ENCODE measurements around the gene TDRD15. TPM values are rescaled to one million over a fixed set of nuclear protein-coding genes. Genes with fewer than 3 reads are reported as not detected.

The TDRD15 gene
- total and polyA plus RNA-seq, 9 of the 15 experiments (the other 6 are each of a cell fraction or from before 2014, with no cell fraction given): 0.01 to 0.22 (median 0.06) TPM; not detected in 1

GRCh38 chr2:21123473-21124393, at the start of gene TDRD15 (continued):
- TF ChIP-seq VEZF1 (CRISPR knock-in tag; IDR thresholded peaks at IDR 0.05): peak; percentile 23; the same call in 1 of the 2 replicates

GRCh38 chr2:21078296-21078695, 45.5 kb upstream of the TDRD15 start:
- H3K4me2 ChIP-seq (ENCODE audit: insufficient read depth, low read length): no peak overlapping the region
- H3K27me3 ChIP-seq (ENCODE audit: control insufficient read depth in 2 of 2, insufficient read depth in 2 of 2, low read length in 2 of 2): no peaks in the 10 kb centered on the region
- no peak for FAIRE-seq
- 0% methylated on average over 1 of the region's 1 CpG for WGBS (ENCODE audit: insufficient coverage, low coverage, missing lambda C conversion rate)
- intact Hi-C loops (cut with micrococcal nuclease) (no loop called here), in situ Hi-C loops (cut with MboI) (no loop called here)
- BruUV-seq (replicated peaks): no TSS peak
- H4K20me1 ChIP-seq (replicated peaks; ENCODE audit: control insufficient read depth, insufficient read depth, low read length): no peaks in the 10 kb centered on the region
- ATAC-seq: no peak
- H2AFZ ChIP-seq (ENCODE audit: low read depth, low read length): no peak overlapping the region
- no peak for DNase-seq (ENCODE audit: extremely low read depth in 1 of 4, low spot score in 3 of 4)
- H3K27ac ChIP-seq (ENCODE audit: extremely low read depth, low read depth, low read length): no peak overlapping the region
- ChIA-PET POLR2A (no interaction called here), CTCF (ENCODE audit: low intra/inter-chr PET ratio) (no interaction called here)
- H3K4me1 ChIP-seq (replicated peaks in 1 of 2; ENCODE audit: control insufficient read depth in 2 of 2, insufficient read depth in 2 of 2, low read length in 2 of 2): no peaks in the 10 kb centered on the region
- H3K9me3 ChIP-seq (replicated peaks; ENCODE audit: control insufficient read depth, insufficient read depth, low read depth, low read length): no peaks in the 10 kb centered on the region
- H3K36me3 ChIP-seq (ENCODE audit: control insufficient read depth, insufficient read depth, low read length): no peaks in the 10 kb centered on the region
- H3K9ac ChIP-seq (ENCODE audit: insufficient read depth in 1 of 2, low read depth in 2 of 2, low read length in 2 of 2): no peak overlapping the region
- no peak overlapping the region for H3K4me3 ChIP-seq
- H3K79me2 ChIP-seq (ENCODE audit: control insufficient read depth, insufficient read depth, low read length): no peaks in the 10 kb centered on the region
- H3K9me1 ChIP-seq (ENCODE audit: control insufficient read depth, insufficient read depth, low read length): no peaks in the 10 kb centered on the region
- TF ChIP-seq ZBTB5 (IDR thresholded peaks at IDR 0.05): no peak
- TF ChIP-seq CEBPG (CRISPR knock-in tag; IDR thresholded peaks at IDR 0.05): no peak
- TF ChIP-seq CEBPG (tag; conservative IDR thresholded peaks at IDR 0.05 in 1 of 2, IDR thresholded peaks at IDR 0.05 in 1 of 2): no peak
- no peak for TF ChIP-seq ATF3 (IDR thresholded peaks at IDR 0.05)
- TF ChIP-seq ATF3 (CRISPR knock-in tag; conservative IDR thresholded peaks at IDR 0.05): no peak
- no peak for TF ChIP-seq ZNF24 (IDR thresholded peaks at IDR 0.05)
- TF ChIP-seq MCM3 (IDR thresholded peaks at IDR 0.05): no peak
- TF ChIP-seq XRCC3 (IDR thresholded peaks at IDR 0.05): no peak
- no peak for TF ChIP-seq ZNF764 (CRISPR knock-in tag; IDR thresholded peaks at IDR 0.05; ENCODE audit: low read depth)
- TF ChIP-seq U2AF2 (optimal IDR thresholded peaks at IDR 0.05; ENCODE audit: low read depth, low read length): no peak
- TF ChIP-seq HMBOX1 (IDR thresholded peaks at IDR 0.05): no peak
- no peak for TF ChIP-seq THRA (IDR thresholded peaks at IDR 0.05)
- no peak for TF ChIP-seq FOS (IDR thresholded peaks at IDR 0.05; ENCODE audit: extremely low read depth, insufficient read length)

Measured in K562 (cell line).